ENCODE data around the gene UTP25. TPM values are rescaled to one million over a fixed set of nuclear protein-coding genes. Genes with fewer than 3 reads are reported as not detected.

UTP25 gene
- total and polyA plus RNA-seq, 2 donors (not counting 3 experiments of a cell fraction or from before 2014, with no cell fraction given), result 6.6 to 11.7 TPM

GRCh38 chr1:209820986-209821385, 6.8 kb upstream of the UTP25 start:
- no peaks in the 10 kb centered on the region for H3K36me3 ChIP-seq (ENCODE audit: control insufficient read depth in 2 of 2, extremely low read depth in 1 of 2, insufficient read depth in 2 of 2, low read length in 2 of 2)
- H3K27me3 ChIP-seq (ENCODE audit: control insufficient read depth in 2 of 2, insufficient read depth in 2 of 2, low read length in 2 of 2), result no peaks in the 10 kb centered on the region
- H3K27ac ChIP-seq (ENCODE audit: insufficient read depth, low read depth, low read length), result no peak overlapping the region
- H3K9me3 ChIP-seq (replicated peaks; ENCODE audit: control insufficient read depth, insufficient read depth, low read length), result no peaks in the 10 kb centered on the region
- BruUV-seq (replicated peaks), result no TSS peak
- no peaks in the 10 kb centered on the region for H4K20me1 ChIP-seq (replicated peaks; ENCODE audit: control insufficient read depth, extremely low read depth, insufficient read depth, low read length)
- DNase-seq (ENCODE audit: low read depth, low spot score) (no peak), FAIRE-seq (no peak)
- intact Hi-C loops (cut with micrococcal nuclease), result no loop called here
- no peaks in the 10 kb centered on the region for H3K9me1 ChIP-seq (replicated peaks; ENCODE audit: control insufficient read depth, extremely low read depth, insufficient read depth, low read length)
- no peaks in the 10 kb centered on the region for H3K79me2 ChIP-seq (ENCODE audit: control insufficient read depth, insufficient read depth, low read length)
- dilution Hi-C loops (cut with MboI; ENCODE audit: extremely low pct_ligation_motif_present, low sequenced_read_pairs), result no loop called here
- no peak overlapping the region for H3K4me2 ChIP-seq (ENCODE audit: insufficient read depth, low read length)
- no peak for TF ChIP-seq JUN (IDR thresholded peaks at IDR 0.05; ENCODE audit: borderline replicate concordance, insufficient read depth, insufficient read length, low read depth)
- TF ChIP-seq EZH2 (IDR thresholded peaks at IDR 0.05; ENCODE audit: borderline replicate concordance, low read depth, low read length, severe bottlenecking), result no peak
- TF ChIP-seq CTCF (IDR thresholded peaks at IDR 0.05; ENCODE audit: extremely low read depth in 1 of 2, insufficient read depth in 1 of 2, low read depth in 1 of 2, low read length in 2 of 2), result no peak
- H3K4me3 ChIP-seq (replicated peaks in 1 of 3; ENCODE audit: insufficient read depth in 1 of 3, low read depth in 1 of 3, low read length in 3 of 3), result no peak overlapping the region
- ChIA-PET CTCF (interaction anchor here (0.9 to 6.1 kb wide), 3 partner anchors 9 to 37 kb away, joined by 3 to 109 read pairs (median 59); partner anchors contain the start of gene C1orf74), POLR2A (no interaction called here)
- peaks cover 28% of the 10 kb centered on the region for H3K4me1 ChIP-seq (ENCODE audit: control insufficient read depth, extremely low read depth, insufficient read depth, low read length)
- no peak overlapping the region for H3K9ac ChIP-seq (replicated peaks; ENCODE audit: extremely low read depth, insufficient read depth, low read length)
- H2AFZ ChIP-seq (ENCODE audit: low read depth, low read length), result no peak overlapping the region

GRCh38 chr1:209822706-209823105, 5.1 kb upstream of the UTP25 start:
- ChIA-PET POLR2A (interaction anchor here (1.0 to 2.4 kb wide), 5 partner anchors 14 to 551 kb away, joined by 3 to 27 read pairs (median 9); partner anchors contain the start of genes C1orf74 and IRF6), CTCF (interaction anchor here (0.7 to 6.1 kb wide), 28 partner anchors 11 to 1615 kb away, joined by 3 to 109 read pairs (median 5); partner anchors contain the start of genes C1orf74 and IRF6)
- no peak for TF ChIP-seq CTCF (IDR thresholded peaks at IDR 0.05; ENCODE audit: extremely low read depth in 1 of 2, insufficient read depth in 1 of 2, low read depth in 1 of 2, low read length in 2 of 2)
- TF ChIP-seq MYC (IDR thresholded peaks at IDR 0.05; ENCODE audit: low read depth, low read length), result no peak
- TF ChIP-seq JUN (IDR thresholded peaks at IDR 0.05; ENCODE audit: borderline replicate concordance, insufficient read depth, insufficient read length, low read depth), result no peak
- TF ChIP-seq GATA2 (IDR thresholded peaks at IDR 0.05; ENCODE audit: insufficient read depth, insufficient read length, low read depth, low read length), result no peak
- no peak for TF ChIP-seq FOS (IDR thresholded peaks at IDR 0.05; ENCODE audit: borderline replicate concordance, insufficient read depth, low read length)
- no peak for TF ChIP-seq MAX (IDR thresholded peaks at IDR 0.05; ENCODE audit: insufficient read depth, insufficient read length)
- no peak for TF ChIP-seq POLR2AphosphoS5 (IDR thresholded peaks at IDR 0.05; ENCODE audit: insufficient read depth, low read depth, low read length)
- TF ChIP-seq EZH2 (IDR thresholded peaks at IDR 0.05; ENCODE audit: borderline replicate concordance, low read depth, low read length, severe bottlenecking), result no peak
- no peak for TF ChIP-seq POLR2A (IDR thresholded peaks at IDR 0.05; ENCODE audit: low read depth, low read length)
- H3K79me2 ChIP-seq (ENCODE audit: control insufficient read depth, insufficient read depth, low read length), result no peaks in the 10 kb centered on the region
- peak overlapping the region; percentile 34 for H2AFZ ChIP-seq (ENCODE audit: low read depth, low read length)
- peak overlapping the region; percentile 78 for H3K4me2 ChIP-seq (ENCODE audit: insufficient read depth, low read length)
- no TSS peak for BruUV-seq (replicated peaks)
- no peaks in the 10 kb centered on the region for H3K36me3 ChIP-seq (ENCODE audit: control insufficient read depth in 2 of 2, extremely low read depth in 1 of 2, insufficient read depth in 2 of 2, low read length in 2 of 2)
- H3K27ac ChIP-seq (ENCODE audit: insufficient read depth, low read depth, low read length), result peak overlapping the region; percentile 97
- no peaks in the 10 kb centered on the region for H3K9me1 ChIP-seq (replicated peaks; ENCODE audit: control insufficient read depth, extremely low read depth, insufficient read depth, low read length)
- H3K27me3 ChIP-seq (ENCODE audit: control insufficient read depth in 2 of 2, insufficient read depth in 2 of 2, low read length in 2 of 2), result no peaks in the 10 kb centered on the region
- FAIRE-seq (no peak), DNase-seq (ENCODE audit: low read depth, low spot score) (no peak)
- peak overlapping the region in 1 of 3 experiments; percentile 14 for H3K4me3 ChIP-seq (replicated peaks in 1 of 3; ENCODE audit: insufficient read depth in 1 of 3, low read depth in 1 of 3, low read length in 3 of 3)
- no peaks in the 10 kb centered on the region for H3K9me3 ChIP-seq (replicated peaks; ENCODE audit: control insufficient read depth, insufficient read depth, low read length)
- peaks cover 31% of the 10 kb centered on the region for H3K4me1 ChIP-seq (ENCODE audit: control insufficient read depth, extremely low read depth, insufficient read depth, low read length)
- intact Hi-C loops (cut with micrococcal nuclease), result loop anchor here (1.0 kb wide), 10 partner anchors 14 to 1618 kb away; partner anchors contain the start of gene C1orf74
- dilution Hi-C loops (cut with MboI; ENCODE audit: extremely low pct_ligation_motif_present, low sequenced_read_pairs), result no loop called here
- peak overlapping the region; percentile 92 for H3K9ac ChIP-seq (replicated peaks; ENCODE audit: extremely low read depth, insufficient read depth, low read length)
- no peaks in the 10 kb centered on the region for H4K20me1 ChIP-seq (replicated peaks; ENCODE audit: control insufficient read depth, extremely low read depth, insufficient read depth, low read length)

All from endothelial cell of umbilical vein (primary cell).